NB4 (cell line): ENCODE measurements around the gene DOCK3.
"Not testable (repeated sequence)": the region's sequence is repeated elsewhere in the genome, so short reads cannot be mapped to it uniquely, and the experiment has no call there.

Experiments
- DNase-seq: peaks from one replicate; pipeline ENCODE4 v3.0.0; 2010; ENCODE audit warnings: low read depth
- H3K4me3 ChIP-seq: one replicate; pipeline ENCODE4 v1.5.1; 2011; ENCODE audit warnings: mild to moderate bottlenecking, low read depth, low read length, moderate library complexity
- CTCF ChIP-seq: IDR thresholded peaks from one replicate; pipeline ENCODE4 v1.5.1; 2012; ENCODE audit warnings: low read depth, low read length
- MAX ChIP-seq: IDR thresholded peaks from 2 replicates; pipeline ENCODE4 v1.6.1; 2011; ENCODE audit warnings: low read depth, low read length
- MYC ChIP-seq: IDR thresholded peaks from 2 replicates; pipeline ENCODE4 v1.6.1; 2011; ENCODE audit warnings: low read depth, low read length
- POLR2A ChIP-seq: IDR thresholded peaks from 2 replicates; pipeline ENCODE4 v1.6.1; 2011; ENCODE audit warnings: mild to moderate bottlenecking; ENCODE audit not compliant: insufficient read length; ENCODE audit errors: extremely low read depth

Gene DOCK3

GRCh38 chr3:50665081-50665840, 9.5 kb upstream of the DOCK3 start:
- no peak overlapping the region for H3K4me3 ChIP-seq
- peak; percentile 23 for DNase-seq
- no peak for TF ChIP-seq POLR2A
- TF ChIP-seq MAX, result peak; percentile 63
- TF ChIP-seq MYC, result peak; percentile 22; the same call in 1 of the 2 replicates

GRCh38 chr3:50665841-50666115, 8.9 kb upstream of the DOCK3 start:
- DNase-seq, H3K4me3 ChIP-seq: not testable (repeated sequence)

GRCh38 chr3:50666837-50667236, 7.9 kb upstream of the DOCK3 start:
- DNase-seq, result no peak
- H3K4me3 ChIP-seq, result no peak overlapping the region
- TF ChIP-seq CTCF (no peak), POLR2A (no peak), MYC (no peak), MAX (no peak)

- peak; percentile 30 for DNase-seq
- TF ChIP-seq MYC, result no peak
- no peak for TF ChIP-seq MAX
- no peak for TF ChIP-seq CTCF
- no peak for TF ChIP-seq POLR2A
Measured at GRCh38 chr3:50671331-50671730, 3.4 kb upstream of the DOCK3 start.

GRCh38 chr3:50672656-50673055, 2.1 kb upstream of the DOCK3 start:
- no peak overlapping the region for H3K4me3 ChIP-seq
- TF ChIP-seq POLR2A, result no peak
- no peak for TF ChIP-seq MAX
- no peak for TF ChIP-seq MYC
- no peak for TF ChIP-seq CTCF
- no peak for DNase-seq

More at GRCh38 chr3:50671331-50671730, 3.4 kb upstream of the DOCK3 start:
- no peak overlapping the region for H3K4me3 ChIP-seq

- no peak for TF ChIP-seq CTCF
- no peak for TF ChIP-seq MYC
- TF ChIP-seq POLR2A, result no peak
- no peak for TF ChIP-seq MAX
- H3K4me3 ChIP-seq, result no peak overlapping the region
- peak; percentile 31 for DNase-seq
Measured at GRCh38 chr3:50673931-50674330, 796 bp upstream of the DOCK3 start.
